AG04450 (cell line): Measurements from ENCODE around the gene ZNF132. TPM values are rescaled to one million over a fixed set of nuclear protein-coding genes. Genes with fewer than 3 reads are reported as not detected.
"Not testable (repeated sequence)": the region's sequence is repeated elsewhere in the genome, so short reads cannot be mapped to it uniquely, and the experiment has no call there.

Experiments
- CTCF ChIA-PET: fragments of 300-600, 350-600 bp; formaldehyde crosslinking; extraction: SDS; loops from one replicate; lab custom pipeline; 2022; ENCODE audit warnings: antibody characterized with exemption, inconsistent platforms; lab: Charles Lee
- POLR2A ChIA-PET: fragments of 350-600 bp; formaldehyde crosslinking; extraction: SDS; loops from one replicate; lab custom pipeline; 2021; ENCODE audit warnings: antibody characterized with exemption, inconsistent platforms; lab: Yijun Ruan, JAX
- DNase-seq: peaks from one replicate; pipeline ENCODE4 v3.0.0-alpha.2; 2011; ENCODE audit warnings: low read depth, low spot score
- H3K27ac ChIP-seq: one replicate; pipeline ENCODE4 v1.5.1; 2012; ENCODE audit warnings: low read depth, low read length, control low read depth
- H3K27me3 ChIP-seq: one replicate; pipeline ENCODE4 v1.6.0; 2012; ENCODE audit warnings: low read length; ENCODE audit not compliant: control insufficient read depth, insufficient read depth
- H3K4me3 ChIP-seq: 2 replicates; pipeline ENCODE4 v1.5.1; 2011; ENCODE audit warnings: mild to moderate bottlenecking, low read depth, low read length, control low read depth
- H3K9me3 ChIP-seq: 2 replicates; pipeline ENCODE4 v1.5.1; 2012; ENCODE audit warnings: low read length; ENCODE audit not compliant: control insufficient read depth, insufficient read depth
- polyA plus RNA-seq: library from polyadenylated mRNA; depleted of rRNA; stranded (reverse); fragments of >200 nt; gene quantifications from 2 replicates; pipeline ENCODE4 v1.2.3, GENCODE V29; 2011
- TF ChIP-seq, protein P1 (sequence below): IDR thresholded peaks from 2 replicates; pipeline ENCODE4 v1.5.1; 2011; ENCODE audit warnings: low read depth, low read length, control low read depth, inconsistent platforms

Gene ZNF132
- polyA plus RNA-seq, 1 experiment, result 4.6 TPM

DNA sequence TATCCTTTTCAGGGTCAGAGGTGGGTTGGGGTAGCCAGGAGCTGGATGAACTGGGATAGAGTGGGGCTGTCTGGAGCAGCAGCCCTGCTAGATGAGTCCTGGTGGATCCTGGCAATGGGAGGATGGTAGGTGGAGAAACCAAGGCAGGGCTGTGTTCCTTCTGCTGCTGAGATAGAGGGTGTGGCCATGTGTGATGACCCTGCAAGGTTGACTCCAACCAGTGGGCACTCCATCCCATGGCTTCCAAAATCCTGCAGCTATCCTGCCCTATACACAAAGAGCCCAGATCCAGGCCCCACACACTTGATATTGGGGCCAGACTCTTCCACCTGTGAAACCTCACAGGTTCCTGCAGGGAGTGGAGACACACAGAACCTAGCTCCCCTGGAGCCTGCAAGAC, 33.8 kb upstream of the ZNF132 start:
- CTCF ChIA-PET, result no interaction called here
- POLR2A ChIA-PET, result no interaction called here
- DNase-seq, result no peak

DNA sequence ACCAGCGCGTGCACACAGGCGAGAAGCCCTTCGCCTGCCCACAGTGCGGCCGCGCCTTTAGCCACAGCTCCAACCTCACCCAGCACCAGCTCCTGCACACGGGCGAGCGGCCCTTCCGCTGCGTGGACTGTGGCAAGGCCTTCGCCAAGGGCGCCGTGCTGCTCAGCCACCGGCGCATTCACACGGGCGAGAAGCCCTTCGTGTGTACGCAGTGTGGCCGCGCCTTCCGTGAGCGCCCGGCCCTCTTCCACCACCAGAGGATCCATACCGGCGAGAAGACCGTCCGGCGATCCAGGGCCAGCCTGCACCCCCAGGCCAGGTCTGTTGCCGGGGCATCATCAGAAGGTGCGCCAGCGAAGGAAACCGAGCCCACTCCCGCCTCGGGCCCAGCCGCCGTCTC, 31.8 kb upstream of the ZNF132 start:
- DNase-seq, result no peak
- no peaks in the 10 kb centered on the region for H3K9me3 ChIP-seq
- H3K4me3 ChIP-seq, result no peak overlapping the region
- ChIA-PET CTCF (no interaction called here), POLR2A (no interaction called here)
- no peak overlapping the region for H3K27ac ChIP-seq
- no peaks in the 10 kb centered on the region for H3K27me3 ChIP-seq
- TF ChIP-seq, protein P1, sequence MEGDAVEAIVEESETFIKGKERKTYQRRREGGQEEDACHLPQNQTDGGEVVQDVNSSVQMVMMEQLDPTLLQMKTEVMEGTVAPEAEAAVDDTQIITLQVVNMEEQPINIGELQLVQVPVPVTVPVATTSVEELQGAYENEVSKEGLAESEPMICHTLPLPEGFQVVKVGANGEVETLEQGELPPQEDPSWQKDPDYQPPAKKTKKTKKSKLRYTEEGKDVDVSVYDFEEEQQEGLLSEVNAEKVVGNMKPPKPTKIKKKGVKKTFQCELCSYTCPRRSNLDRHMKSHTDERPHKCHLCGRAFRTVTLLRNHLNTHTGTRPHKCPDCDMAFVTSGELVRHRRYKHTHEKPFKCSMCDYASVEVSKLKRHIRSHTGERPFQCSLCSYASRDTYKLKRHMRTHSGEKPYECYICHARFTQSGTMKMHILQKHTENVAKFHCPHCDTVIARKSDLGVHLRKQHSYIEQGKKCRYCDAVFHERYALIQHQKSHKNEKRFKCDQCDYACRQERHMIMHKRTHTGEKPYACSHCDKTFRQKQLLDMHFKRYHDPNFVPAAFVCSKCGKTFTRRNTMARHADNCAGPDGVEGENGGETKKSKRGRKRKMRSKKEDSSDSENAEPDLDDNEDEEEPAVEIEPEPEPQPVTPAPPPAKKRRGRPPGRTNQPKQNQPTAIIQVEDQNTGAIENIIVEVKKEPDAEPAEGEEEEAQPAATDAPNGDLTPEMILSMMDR, result no peak

More for the DNA sequence above, 33.8 kb upstream of the ZNF132 start:
- Histone ChIP-seq H3K4me3 (no peak overlapping the region), H3K9me3 (no peaks in the 10 kb centered on the region), H3K27ac (no peak overlapping the region), H3K27me3 (no peaks in the 10 kb centered on the region)
- TF ChIP-seq, protein P1, result no peak

DNA sequence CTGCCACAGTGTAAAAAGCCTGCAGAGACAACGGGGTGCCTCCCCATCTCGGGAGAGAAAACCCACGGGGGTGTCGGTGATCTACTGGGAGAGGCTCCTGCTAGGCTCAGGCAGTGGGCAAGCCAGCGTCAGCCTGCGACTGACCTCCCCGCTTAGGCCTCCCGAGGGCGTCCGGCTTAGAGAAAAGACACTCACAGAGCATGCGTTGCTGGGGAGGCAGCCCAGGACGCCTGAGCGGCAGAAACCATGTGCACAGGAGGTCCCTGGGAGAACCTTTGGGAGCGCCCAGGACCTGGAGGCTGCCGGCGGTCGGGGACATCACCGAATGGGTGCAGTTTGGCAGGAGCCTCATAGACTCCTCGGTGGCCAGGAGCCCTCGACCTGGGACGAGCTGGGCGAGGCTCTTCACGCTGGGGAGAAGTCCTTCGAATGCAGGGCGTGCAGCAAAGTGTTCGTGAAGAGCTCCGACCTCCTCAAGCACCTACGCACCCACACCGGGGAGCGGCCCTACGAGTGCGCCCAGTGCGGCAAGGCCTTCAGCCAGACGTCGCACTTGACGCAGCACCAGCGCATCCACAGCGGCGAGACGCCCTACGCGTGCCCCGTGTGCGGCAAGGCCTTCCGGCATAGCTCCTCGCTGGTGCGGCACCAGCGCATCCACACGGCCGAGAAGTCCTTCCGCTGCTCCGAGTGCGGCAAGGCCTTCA, 31.0 kb upstream of the ZNF132 start:
- H3K27me3 ChIP-seq, DNase-seq, H3K27ac ChIP-seq, CTCF ChIA-PET, POLR2A ChIA-PET, H3K4me3 ChIP-seq, H3K9me3 ChIP-seq: not testable (repeated sequence)

DNA sequence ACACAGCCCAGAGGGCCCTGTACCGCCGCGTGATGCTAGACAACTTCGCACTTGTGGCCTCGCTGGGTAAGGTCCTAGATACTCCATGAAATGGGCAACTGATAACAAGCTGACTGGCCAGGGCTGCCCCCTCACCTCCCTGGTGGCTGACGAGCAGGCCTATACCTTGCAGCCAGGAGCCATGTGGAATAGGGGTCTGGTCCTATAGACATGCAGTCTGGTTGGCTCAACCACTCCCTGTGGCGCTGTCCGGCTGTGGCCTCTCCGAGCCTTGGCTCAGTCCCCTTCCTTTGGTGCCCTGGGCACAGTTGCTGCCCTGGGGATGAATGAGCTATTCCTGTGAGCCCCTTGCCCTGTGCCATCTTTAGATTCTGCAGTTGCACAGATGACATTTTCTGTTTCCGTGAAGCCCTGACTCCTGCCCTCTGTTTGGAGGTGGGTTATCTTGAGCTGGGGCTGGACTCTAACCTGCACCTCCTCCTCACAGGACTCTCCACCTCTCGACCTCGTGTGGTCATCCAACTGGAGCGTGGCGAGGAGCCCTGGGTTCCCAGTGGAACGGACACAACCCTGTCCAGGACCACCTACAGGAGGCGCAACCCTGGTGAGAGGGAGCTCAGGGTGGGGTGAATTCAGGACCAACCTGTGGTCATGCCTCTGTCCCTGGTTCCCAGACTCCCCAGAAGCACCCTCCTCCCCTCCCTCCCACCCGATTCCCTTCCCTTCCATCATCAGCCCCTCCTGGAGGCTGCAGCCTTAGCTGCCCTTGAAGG, 29.5 kb upstream of the ZNF132 start:
- CTCF ChIA-PET, result no interaction called here
- POLR2A ChIA-PET, result interaction anchor here (0.6 to 1.1 kb wide), 2 partner anchors 36 to 49 kb away, joined by 3 to 8 read pairs; no protein-coding TSS in a partner anchor
- H3K4me3 ChIP-seq, result no peak overlapping the region

DNA sequence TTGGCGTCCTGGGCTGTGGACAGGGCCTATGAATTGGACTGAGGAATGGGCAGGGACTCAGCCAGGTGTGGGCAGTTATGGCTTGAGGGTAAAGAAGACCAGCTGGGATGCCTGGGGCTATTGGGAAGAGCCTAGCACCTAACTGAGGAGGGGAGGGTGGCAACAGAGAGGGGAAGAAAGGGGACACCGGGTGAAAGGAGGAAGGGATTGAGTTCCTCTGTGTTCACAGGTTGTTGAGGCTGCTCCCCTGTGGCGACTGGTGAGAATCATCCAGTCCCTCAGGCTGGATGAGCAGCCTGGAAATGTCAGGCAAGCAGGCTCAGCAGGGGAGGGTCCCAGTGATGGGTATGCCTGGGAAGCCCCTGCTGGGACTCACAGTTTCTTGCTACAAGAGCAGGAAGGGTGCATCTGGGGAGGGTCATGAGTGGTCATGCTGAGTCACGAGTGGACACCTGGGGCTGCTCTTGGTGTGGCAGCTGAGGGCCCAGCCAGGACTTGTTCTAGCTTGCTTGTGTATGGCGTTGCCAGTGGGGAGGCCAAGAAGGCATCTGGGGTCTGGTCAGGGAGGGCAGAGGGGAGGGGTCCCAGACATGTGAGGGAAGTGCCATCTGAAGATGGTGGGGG, 28.4 kb upstream of the ZNF132 start:
- Histone ChIP-seq H3K4me3 (peak overlapping the region; percentile 35), H3K27ac (no peak overlapping the region), H3K27me3 (no peaks in the 10 kb centered on the region), H3K9me3 (no peaks in the 10 kb centered on the region)
- TF ChIP-seq, protein P1, result no peak
- DNase-seq, result no peak
- CTCF ChIA-PET, result no interaction called here
- POLR2A ChIA-PET, result no interaction called here

More for the DNA sequence above, 29.5 kb upstream of the ZNF132 start:
- no peak for DNase-seq
- Histone ChIP-seq H3K9me3 (no peaks in the 10 kb centered on the region), H3K27ac (no peak overlapping the region), H3K27me3 (no peaks in the 10 kb centered on the region)
- TF ChIP-seq, protein P1, result no peak
